ENCODE measurements around the gene HMGB2. TPM values are rescaled to one million over a fixed set of nuclear protein-coding genes. Genes with fewer than 3 reads are reported as not detected.

Gene HMGB2
- total and polyA plus RNA-seq, 2 of the 8 experiments (the other 6 are each of a cell fraction or from before 2014, with no cell fraction given), result 54.7 to 218 TPM

DNA sequence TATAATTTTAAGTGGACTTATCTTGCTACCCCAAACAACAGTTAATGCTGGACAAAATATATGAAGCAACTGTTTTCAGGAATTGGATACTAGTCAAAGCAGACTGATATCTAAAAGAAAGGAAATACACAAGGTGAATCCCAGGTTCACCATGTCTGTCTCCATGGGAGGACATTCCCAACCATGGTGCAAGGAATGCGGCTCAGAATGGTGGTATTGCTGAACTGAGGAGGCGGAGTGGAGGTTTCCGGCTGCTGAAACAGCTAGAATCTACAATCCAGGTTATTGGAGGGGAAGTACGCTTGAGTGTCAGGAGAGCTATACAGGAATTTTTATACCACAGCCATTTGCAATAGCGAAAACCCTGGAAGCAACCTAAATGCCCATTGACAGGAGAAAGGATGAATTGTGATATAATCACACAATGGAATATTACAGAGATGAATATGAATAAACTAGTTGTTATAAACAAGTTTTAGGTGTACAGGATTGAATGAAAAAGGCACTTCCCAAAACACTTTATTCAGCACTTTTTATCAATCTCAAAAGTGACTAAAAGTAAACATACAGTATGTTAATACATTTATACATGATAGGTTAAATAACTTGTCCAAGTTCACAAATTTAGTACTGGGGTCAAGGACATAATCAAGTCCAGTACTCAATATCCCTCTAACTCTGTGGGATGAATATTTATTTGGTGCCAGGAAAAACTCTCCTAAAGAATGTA is 9.0 kb downstream of the HMGB2 start:
- H3K9me3 ChIP-seq (ENCODE audit: insufficient read depth in 2 of 2, low read depth in 1 of 2, low read length in 1 of 2), result no peaks in the 10 kb centered on the region
- H2AFZ ChIP-seq (ENCODE audit: low read length), result no peak overlapping the region
- no peak overlapping the region for H2BK15ac ChIP-seq (ENCODE audit: low read length)
- no peak overlapping the region for H4K5ac ChIP-seq (ENCODE audit: insufficient read length, low read depth, low read length)
- H3K9ac ChIP-seq (replicated peaks in 1 of 4; ENCODE audit: extremely low read depth in 1 of 4, low read depth in 3 of 4, low read length in 3 of 4), result no peak overlapping the region
- no peaks in the 10 kb centered on the region for H3K23me2 ChIP-seq (ENCODE audit: low read depth, low read length)
- H3K4me2 ChIP-seq (ENCODE audit: insufficient read depth in 1 of 2, low read depth in 2 of 2, low read length in 2 of 2), result no peak overlapping the region
- H3K56ac ChIP-seq (replicated peaks; ENCODE audit: insufficient read length, low read depth, low read length), result no peak overlapping the region
- H3K79me2 ChIP-seq (ENCODE audit: control insufficient read depth in 1 of 2, insufficient read depth in 2 of 2, low read length in 2 of 2), result no peaks in the 10 kb centered on the region
- ChIA-PET POLR2A (ENCODE audit: partially characterized antibody) (interaction anchor here (1.6 to 11.3 kb wide), 2 partner anchors 8 to 10 kb away, joined by 4 to 91 read pairs; partner anchors contain the start of gene HMGB2), CTCF (ENCODE audit: partially characterized antibody) (interaction anchor here (1.0 to 1.9 kb wide), 4 partner anchors 12 to 312 kb away, joined by 3 to 7 read pairs (median 4); no protein-coding TSS in a partner anchor)
- 94% methylated on average over 5 of the region's 5 CpGs; no CpG with 5 or more reads in 1 of the 2 experiments for WGBS, 2 experiments (ENCODE audit: extremely low coverage in 1 of 2, insufficient coverage in 1 of 2, insufficient read length in 1 of 2, insufficient replicate concordance in 2 of 2, low coverage in 1 of 2, low lambda C conversion rate in 2 of 2, missing lambda C conversion rate in 1 of 2)
- no peak overlapping the region for H2AK5ac ChIP-seq (ENCODE audit: low read depth, low read length)
- H3K14ac ChIP-seq (ENCODE audit: insufficient read length), result no peak overlapping the region
- H3K4ac ChIP-seq (replicated peaks; ENCODE audit: insufficient read length, low read depth, low read length), result no peak overlapping the region
- H3K36me3 ChIP-seq (ENCODE audit: control insufficient read depth in 2 of 4, insufficient read depth in 4 of 4, low read length in 3 of 4), result peaks cover 0 to 73% (median 15%) of the 10 kb centered on the region in 4 experiments; a peak in 6 of 8 replicates
- DNase-seq (ENCODE audit: low read depth in 1 of 2, low spot score in 2 of 2) (no peak), FAIRE-seq (no peak)
- no peaks in the 10 kb centered on the region for H3K4me1 ChIP-seq (replicated peaks in 1 of 4; ENCODE audit: control insufficient read depth in 3 of 4, insufficient read depth in 4 of 4, low read length in 3 of 4)
- no peak overlapping the region for H2BK120ac ChIP-seq (replicated peaks; ENCODE audit: low read depth, low read length)
- no peak overlapping the region for H3K23ac ChIP-seq (ENCODE audit: insufficient read length)
- no peak overlapping the region for H4K8ac ChIP-seq (ENCODE audit: extremely low read depth, insufficient read depth, low read length)
- no peaks in the 10 kb centered on the region for H3K79me1 ChIP-seq (ENCODE audit: low read depth, low read length)
- H2BK12ac ChIP-seq (ENCODE audit: low read depth, low read length), result no peak overlapping the region
- H3K27ac ChIP-seq (ENCODE audit: low read depth, low read length), result no peak overlapping the region
- no peak overlapping the region for H2BK5ac ChIP-seq (ENCODE audit: low read depth, low read length)
- no peaks in the 10 kb centered on the region for H4K20me1 ChIP-seq (replicated peaks in 1 of 2; ENCODE audit: control insufficient read depth in 1 of 2, insufficient read depth in 2 of 2, low read length in 2 of 2)
- TF ChIP-seq TEAD4 (IDR thresholded peaks at IDR 0.05; ENCODE audit: low read depth, low read length) (peak; percentile 68), POLR2AphosphoS5 (IDR thresholded peaks at IDR 0.05; ENCODE audit: low read depth, low read length) (peak; percentile 59; the same call in 1 of the 2 replicates), POLR2A (IDR thresholded peaks at IDR 0.05; ENCODE audit: control extremely low read depth in 1 of 2, low read depth in 2 of 2, low read length in 2 of 2) (no peak), JUN (IDR thresholded peaks at IDR 0.05; ENCODE audit: low read depth, low read length) (no peak)
- H3K18ac ChIP-seq (ENCODE audit: extremely low read depth, low read length), result no peak overlapping the region
- no peaks in the 10 kb centered on the region for H3K27me3 ChIP-seq (replicated peaks in 1 of 4; ENCODE audit: control insufficient read depth in 3 of 4, extremely low read depth in 1 of 4, insufficient read depth in 3 of 4, low read length in 3 of 4)
- H2BK20ac ChIP-seq (ENCODE audit: low read length), result no peak overlapping the region
- no peak overlapping the region for H4K91ac ChIP-seq (replicated peaks; ENCODE audit: insufficient read length, low read length)
- no peak overlapping the region for H3K4me3 ChIP-seq (ENCODE audit: extremely low read depth in 1 of 4, insufficient read depth in 2 of 4, low read depth in 3 of 4, low read length in 4 of 4)
